Vagina (tissue), 2 donors: ENCODE measurements around the gene SOHLH2. TPM values are rescaled to one million over a fixed set of nuclear protein-coding genes. Genes with fewer than 3 reads are reported as not detected.

Source experiments
- DNase-seq, 2 donors: peaks; one replicate each; pipeline ENCODE4 v3.0.0-alpha.2; 2017; ENCODE audit errors: extremely low spot score in 2 of 2
- H3K27ac ChIP-seq: fragments of 200-600 bp; sonication (generic); one replicate; pipeline ENCODE4 v1.5.1; 2019
- H3K27me3 ChIP-seq: fragments of 200-600 bp; sonication (generic); one replicate; pipeline ENCODE4 v1.5.1; 2019
- H3K36me3 ChIP-seq, 2 donors: fragments of 200-600 bp; sonication (generic); one replicate each; pipeline ENCODE4 v1.5.1; 2017 to 2019
- H3K4me1 ChIP-seq: fragments of 200-600 bp; sonication (generic); one replicate; pipeline ENCODE4 v1.5.1; 2019
- H3K4me3 ChIP-seq, 2 donors: fragments of 200-600 bp; sonication (generic); 1 replicate in 1 of 2; 2 replicates in 1 of 2; pipeline ENCODE4 v1.5.1; 2016 to 2019
- H3K9me3 ChIP-seq: fragments of 200-600 bp; sonication (generic); one replicate; pipeline ENCODE4 v1.5.1; 2019
- CTCF ChIP-seq, 3 experiments: fragments of 450-650 bp in 2 of 3; fragments of 200-600 bp in 1 of 3; sonication (generic) in 1 of 3; IDR thresholded peaks; one replicate each; pipeline ENCODE4 v1.5.1; 2017 to 2019; ENCODE audit warnings: antibody characterized with exemption in 3 of 3, mild to moderate bottlenecking in 2 of 3, moderate library complexity in 2 of 3
- POLR2A ChIP-seq, 2 donors: fragments of 450-650 bp; IDR thresholded peaks; one replicate each; pipeline ENCODE4 v1.6.1; 2017; ENCODE audit warnings: antibody characterized with exemption in 2 of 2, mild to moderate bottlenecking in 2 of 2, moderate library complexity in 2 of 2
- POLR2AphosphoS5 ChIP-seq, 2 donors: sonication (generic); formaldehyde crosslinking; IDR thresholded peaks; one replicate each; pipeline ENCODE4 v1.9.0; 2017; ENCODE audit warnings: antibody characterized with exemption in 2 of 2, mild to moderate bottlenecking in 2 of 2, low read depth in 1 of 2; ENCODE audit not compliant: insufficient read depth in 1 of 2
- intact Hi-C: fragments of 100-400 bp; cut with DNase I; formaldehyde crosslinking; loops from one replicate; pipeline ENCODE4 v1.15.1; 2023
- total RNA-seq: library from RNA; depleted of rRNA; stranded (reverse); fragments of >200 nt; gene quantifications from one replicate; pipeline ENCODE4 v1.2.3, GENCODE V29; 2016

Gene SOHLH2
- not detected for total RNA-seq

- intact Hi-C loops, result no loop called here
- Histone ChIP-seq H3K27me3 (no peaks in the 10 kb centered on the region), H3K9me3 (no peaks in the 10 kb centered on the region), H3K4me1 (no peaks in the 10 kb centered on the region), H3K27ac (no peak within 1 kb of the TSS), H3K4me3 (no peak within 1 kb of the TSS), H3K36me3 (no peaks in the 10 kb centered on the region)
- no peak for DNase-seq
- TF ChIP-seq POLR2A (IDR thresholded peaks at IDR 0.05) (no peak), CTCF (IDR thresholded peaks at IDR 0.05) (no peak), POLR2AphosphoS5 (IDR thresholded peaks at IDR 0.05; ENCODE audit: insufficient read depth in 1 of 2, low read depth in 1 of 2) (no peak)
These were observed at the start of gene SOHLH2 for GRCh38 chr13:36214163-36214921. Gene SOHLH2, minus strand, starts transcription at chr13:36214556. Its CDS starts 30 bp downstream, at chr13:36214526.

GRCh38 chr13:36261976-36262375 is 47.6 kb upstream of the SOHLH2 start:
- Histone ChIP-seq H3K4me3 (no peak overlapping the region), H3K36me3 (no peaks in the 10 kb centered on the region), H3K27me3 (no peaks in the 10 kb centered on the region), H3K9me3 (no peaks in the 10 kb centered on the region), H3K4me1 (no peaks in the 10 kb centered on the region), H3K27ac (no peak overlapping the region)
- no peak for DNase-seq
- TF ChIP-seq CTCF (IDR thresholded peaks at IDR 0.05) (no peak), POLR2A (IDR thresholded peaks at IDR 0.05) (no peak), POLR2AphosphoS5 (IDR thresholded peaks at IDR 0.05; ENCODE audit: insufficient read depth in 1 of 2, low read depth in 1 of 2) (no peak)
- intact Hi-C loops, result no loop called here

GRCh38 chr13:36261011-36261410 is 46.7 kb upstream of the SOHLH2 start:
- intact Hi-C loops, result no loop called here
- Histone ChIP-seq H3K36me3 (no peaks in the 10 kb centered on the region), H3K9me3 (no peaks in the 10 kb centered on the region), H3K4me1 (no peaks in the 10 kb centered on the region), H3K4me3 (no peak overlapping the region), H3K27ac (no peak overlapping the region), H3K27me3 (no peaks in the 10 kb centered on the region)
- no peak for TF ChIP-seq POLR2A (IDR thresholded peaks at IDR 0.05)
- TF ChIP-seq POLR2AphosphoS5 (IDR thresholded peaks at IDR 0.05; ENCODE audit: insufficient read depth in 1 of 2, low read depth in 1 of 2), result no peak
- no peak for TF ChIP-seq CTCF (IDR thresholded peaks at IDR 0.05)
- no peak for DNase-seq

DNA sequence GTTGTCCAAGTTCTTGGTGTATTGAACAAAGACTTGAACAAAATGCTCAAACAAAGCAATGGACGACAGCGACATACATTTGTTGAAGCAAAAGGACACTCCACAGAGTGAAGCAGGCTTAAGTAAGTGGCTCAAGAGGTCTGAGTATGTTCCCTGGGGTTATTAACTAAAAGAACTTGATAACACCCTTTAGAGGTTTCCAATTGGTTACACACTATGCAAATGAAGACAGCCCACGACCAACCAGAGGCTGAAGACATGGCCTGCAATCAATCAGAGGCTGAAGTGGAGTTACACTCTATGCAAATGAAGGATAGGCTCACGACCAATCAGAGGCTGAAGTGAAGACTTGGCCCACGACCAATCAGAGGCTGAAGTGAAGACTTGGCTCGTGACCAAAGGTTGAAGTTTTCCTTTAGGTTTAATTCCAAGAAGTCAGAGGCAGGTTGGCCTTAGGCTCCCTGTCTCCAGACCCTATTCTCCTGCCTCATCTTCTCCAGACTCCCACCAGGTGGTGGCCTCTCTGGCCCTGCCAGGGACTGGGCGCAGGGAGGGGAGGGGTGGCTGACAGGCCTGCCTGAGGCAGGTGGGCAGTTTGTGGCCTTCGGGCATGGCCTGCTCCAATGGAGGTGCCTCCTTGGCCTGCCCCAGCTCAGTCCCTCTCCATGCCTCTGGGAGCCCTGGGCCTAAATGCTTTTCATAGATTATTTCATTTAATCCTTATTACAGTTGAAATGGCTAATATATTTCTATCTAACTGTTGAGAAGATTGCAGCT is 45.2 kb upstream of the SOHLH2 start:
- no peaks in the 10 kb centered on the region for H3K27me3 ChIP-seq
- intact Hi-C loops, result no loop called here
- no peak for DNase-seq
- TF ChIP-seq POLR2AphosphoS5 (IDR thresholded peaks at IDR 0.05; ENCODE audit: insufficient read depth in 1 of 2, low read depth in 1 of 2), result no peak
- TF ChIP-seq POLR2A (IDR thresholded peaks at IDR 0.05), result no peak
- TF ChIP-seq CTCF (IDR thresholded peaks at IDR 0.05), result no peak
- H3K27ac ChIP-seq, result no peak overlapping the region
- H3K36me3 ChIP-seq, result no peaks in the 10 kb centered on the region
- no peaks in the 10 kb centered on the region for H3K4me1 ChIP-seq
- H3K4me3 ChIP-seq, result no peak overlapping the region
- no peaks in the 10 kb centered on the region for H3K9me3 ChIP-seq

GRCh38 chr13:36258831-36259230 is 44.5 kb upstream of the SOHLH2 start:
- no peak for TF ChIP-seq CTCF (IDR thresholded peaks at IDR 0.05)
- H3K4me1 ChIP-seq, result no peaks in the 10 kb centered on the region
- H3K36me3 ChIP-seq, result no peaks in the 10 kb centered on the region
- DNase-seq, result no peak
- H3K4me3 ChIP-seq, result no peak overlapping the region
- intact Hi-C loops, result no loop called here
- H3K9me3 ChIP-seq, result no peaks in the 10 kb centered on the region
- H3K27ac ChIP-seq, result no peak overlapping the region
- H3K27me3 ChIP-seq, result no peaks in the 10 kb centered on the region
